ENCODE data around the gene PCSK7.

The PCSK7 gene

DNA sequence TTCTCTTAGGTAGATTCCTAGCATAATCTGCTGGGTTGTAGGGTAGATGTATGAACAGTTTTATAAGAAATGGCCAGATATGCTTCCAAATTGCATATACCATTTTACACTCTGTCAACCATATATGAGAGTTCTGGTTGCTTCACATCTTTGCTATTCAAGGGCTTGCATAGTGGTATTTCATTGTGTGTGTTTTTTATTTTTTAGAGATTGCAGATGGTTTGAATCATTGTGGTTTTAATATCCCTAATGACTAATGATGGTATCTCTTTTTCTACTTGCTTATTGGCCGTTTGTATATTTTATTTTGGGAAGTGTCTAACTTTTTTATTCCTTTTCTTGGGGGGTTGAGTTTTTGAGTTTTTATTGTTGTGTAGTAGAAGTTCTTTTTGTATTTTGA is 27.5 kb upstream of the PCSK7 start:
- no peaks in the 10 kb centered on the region for H3K27me3 ChIP-seq (ENCODE audit: control insufficient read depth in 2 of 2, insufficient read depth in 2 of 2, low read length in 2 of 2)
- H3K4me3 ChIP-seq (ENCODE audit: low read length in 2 of 2), result no peak overlapping the region
- peaks cover 5 to 7% of the 10 kb centered on the region in 2 donors for H3K36me3 ChIP-seq (ENCODE audit: control insufficient read depth in 2 of 2, insufficient read depth in 2 of 2, low read length in 2 of 2)
- no peaks in the 10 kb centered on the region for H3K9me3 ChIP-seq (ENCODE audit: control insufficient read depth in 2 of 2, low read length in 2 of 2)
- no peak overlapping the region for H3K9ac ChIP-seq (ENCODE audit: low read depth in 1 of 2, low read length in 2 of 2)
- no peaks in the 10 kb centered on the region for H3K4me1 ChIP-seq (ENCODE audit: control insufficient read depth in 2 of 2, insufficient read depth in 2 of 2, low read length in 2 of 2)
- H3K27ac ChIP-seq (ENCODE audit: low read depth in 2 of 2, low read length in 2 of 2), result no peak overlapping the region

DNA sequence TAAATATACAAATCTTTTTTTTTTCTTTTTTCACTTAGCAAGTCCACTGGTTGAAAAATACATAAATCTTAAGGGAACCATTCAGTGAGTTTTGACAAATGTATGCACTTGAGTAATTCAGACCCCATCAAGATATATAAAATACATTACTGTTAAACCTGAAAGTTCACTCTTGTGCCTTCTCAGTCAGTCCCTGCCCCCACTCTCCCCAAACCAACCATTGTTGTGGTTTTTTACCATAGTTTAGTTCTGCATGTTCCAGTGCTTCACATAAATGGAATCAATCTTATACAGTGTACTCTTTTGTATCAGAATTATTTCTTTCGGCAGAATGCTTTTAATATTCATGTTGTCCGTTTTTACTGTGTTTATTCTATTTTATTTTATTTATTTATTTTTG is 26.7 kb upstream of the PCSK7 start:
- Histone ChIP-seq H3K9ac (ENCODE audit: low read depth in 1 of 2, low read length in 2 of 2) (no peak overlapping the region), H3K27me3 (ENCODE audit: control insufficient read depth in 2 of 2, insufficient read depth in 2 of 2, low read length in 2 of 2) (no peaks in the 10 kb centered on the region), H3K9me3 (ENCODE audit: control insufficient read depth in 2 of 2, low read length in 2 of 2) (no peaks in the 10 kb centered on the region), H3K36me3 (ENCODE audit: control insufficient read depth in 2 of 2, insufficient read depth in 2 of 2, low read length in 2 of 2) (peaks cover 5 to 7% of the 10 kb centered on the region in 2 donors), H3K4me1 (ENCODE audit: control insufficient read depth in 2 of 2, insufficient read depth in 2 of 2, low read length in 2 of 2) (no peaks in the 10 kb centered on the region), H3K4me3 (ENCODE audit: low read length in 2 of 2) (no peak overlapping the region), H3K27ac (ENCODE audit: low read depth in 2 of 2, low read length in 2 of 2) (no peak overlapping the region)

DNA sequence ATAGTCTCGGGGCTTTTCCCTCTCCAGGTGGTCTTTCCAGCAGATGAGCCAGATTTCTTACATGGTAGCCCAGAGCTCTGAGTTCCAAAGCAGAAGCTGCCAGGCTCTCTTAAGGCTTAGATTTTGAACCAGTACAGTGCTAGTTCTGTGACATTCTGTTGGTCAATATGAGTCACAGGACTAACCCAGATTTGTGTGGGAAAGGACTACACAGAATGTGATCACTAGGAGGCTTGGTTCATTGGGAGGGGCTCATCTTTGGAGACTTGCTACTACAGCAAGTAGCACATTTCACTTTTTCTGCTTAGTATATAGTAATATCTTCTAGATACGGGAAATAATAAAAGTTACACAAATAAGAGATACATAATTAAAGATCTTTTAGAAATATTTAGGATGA is 24.7 kb upstream of the PCSK7 start:
- Histone ChIP-seq H3K36me3 (ENCODE audit: control insufficient read depth in 2 of 2, insufficient read depth in 2 of 2, low read length in 2 of 2) (peaks cover 5 to 7% of the 10 kb centered on the region in 2 donors), H3K9ac (ENCODE audit: low read depth in 1 of 2, low read length in 2 of 2) (no peak overlapping the region), H3K27ac (ENCODE audit: low read depth in 2 of 2, low read length in 2 of 2) (no peak overlapping the region), H3K9me3 (ENCODE audit: control insufficient read depth in 2 of 2, low read length in 2 of 2) (no peaks in the 10 kb centered on the region), H3K27me3 (ENCODE audit: control insufficient read depth in 2 of 2, insufficient read depth in 2 of 2, low read length in 2 of 2) (no peaks in the 10 kb centered on the region), H3K4me1 (ENCODE audit: control insufficient read depth in 2 of 2, insufficient read depth in 2 of 2, low read length in 2 of 2) (no peaks in the 10 kb centered on the region), H3K4me3 (ENCODE audit: low read length in 2 of 2) (no peak overlapping the region)

DNA sequence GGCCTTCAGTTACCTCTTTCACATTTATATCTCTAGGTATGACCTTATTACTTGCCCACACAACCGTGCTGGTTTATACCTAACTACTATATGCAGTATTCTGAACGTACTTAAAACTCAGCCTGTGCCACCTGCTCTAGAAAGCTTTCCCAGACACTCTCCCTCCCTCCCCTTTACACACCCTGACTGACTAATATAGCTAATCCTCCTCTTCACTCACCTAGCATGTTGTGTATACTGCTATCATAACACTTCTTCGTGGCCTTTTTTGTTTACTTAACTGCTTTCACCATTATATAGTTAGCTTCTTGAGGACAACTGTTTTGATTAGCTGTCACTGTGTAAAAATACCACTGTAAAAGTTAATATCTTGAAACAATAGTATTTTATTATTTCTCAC is 24.1 kb upstream of the PCSK7 start:
- no peaks in the 10 kb centered on the region for H3K27me3 ChIP-seq (ENCODE audit: control insufficient read depth in 2 of 2, insufficient read depth in 2 of 2, low read length in 2 of 2)
- no peaks in the 10 kb centered on the region for H3K4me1 ChIP-seq (ENCODE audit: control insufficient read depth in 2 of 2, insufficient read depth in 2 of 2, low read length in 2 of 2)
- H3K9ac ChIP-seq (ENCODE audit: low read depth in 1 of 2, low read length in 2 of 2), result no peak overlapping the region
- H3K36me3 ChIP-seq (ENCODE audit: control insufficient read depth in 2 of 2, insufficient read depth in 2 of 2, low read length in 2 of 2), result peaks cover 5 to 7% of the 10 kb centered on the region in 2 donors
- H3K9me3 ChIP-seq (ENCODE audit: control insufficient read depth in 2 of 2, low read length in 2 of 2), result no peaks in the 10 kb centered on the region
- H3K27ac ChIP-seq (ENCODE audit: low read depth in 2 of 2, low read length in 2 of 2), result no peak overlapping the region
- no peak overlapping the region for H3K4me3 ChIP-seq (ENCODE audit: low read length in 2 of 2)

DNA sequence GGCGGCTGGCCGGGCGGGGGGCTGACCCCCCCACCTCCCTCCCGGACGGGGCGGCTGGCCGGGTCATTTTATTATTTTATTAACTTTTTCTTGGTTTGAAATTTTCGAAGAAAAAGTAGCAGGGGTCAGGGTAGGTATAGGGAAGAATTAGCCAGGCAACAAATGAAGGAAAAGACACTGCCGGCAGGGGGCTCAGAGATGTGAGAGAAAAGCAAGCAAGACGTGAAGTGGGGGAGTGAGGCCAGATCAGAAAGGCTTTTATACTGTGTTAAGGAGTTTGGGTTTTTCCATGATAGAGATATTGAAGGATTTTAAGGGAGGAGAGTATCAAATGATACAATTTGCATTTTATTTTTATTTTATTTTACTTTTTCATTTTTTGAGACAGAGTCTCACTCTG is 19.6 kb upstream of the PCSK7 start:
- Histone ChIP-seq H3K9ac (ENCODE audit: low read depth in 1 of 2, low read length in 2 of 2) (no peak overlapping the region), H3K36me3 (ENCODE audit: control insufficient read depth in 2 of 2, insufficient read depth in 2 of 2, low read length in 2 of 2) (peaks cover 9 to 29% of the 10 kb centered on the region in 2 donors), H3K4me1 (ENCODE audit: control insufficient read depth in 2 of 2, insufficient read depth in 2 of 2, low read length in 2 of 2) (no peaks in the 10 kb centered on the region), H3K9me3 (ENCODE audit: control insufficient read depth in 2 of 2, low read length in 2 of 2) (no peaks in the 10 kb centered on the region), H3K27ac (ENCODE audit: low read depth in 2 of 2, low read length in 2 of 2) (no peak overlapping the region), H3K27me3 (ENCODE audit: control insufficient read depth in 2 of 2, insufficient read depth in 2 of 2, low read length in 2 of 2) (no peaks in the 10 kb centered on the region), H3K4me3 (ENCODE audit: low read length in 2 of 2) (no peak overlapping the region)

DNA sequence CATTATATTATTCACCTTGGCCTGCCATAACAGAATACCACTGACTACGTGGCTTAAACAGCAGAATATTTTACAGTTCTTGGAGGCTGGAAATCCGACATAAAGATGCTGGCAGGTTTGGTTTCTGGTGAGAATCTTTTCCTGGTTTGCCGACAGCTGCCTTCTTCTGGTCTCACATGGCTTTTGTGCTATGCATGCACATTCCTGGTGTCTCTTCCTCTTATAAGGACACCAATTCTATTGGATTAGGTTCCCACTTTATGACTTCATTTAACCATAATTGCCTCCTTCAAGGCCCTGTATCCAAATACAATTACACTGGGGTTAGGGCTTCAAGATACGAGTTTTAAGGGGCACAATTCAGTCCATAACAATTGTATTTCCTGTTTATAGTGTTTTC is 17.7 kb upstream of the PCSK7 start:
- no peak overlapping the region for H3K4me3 ChIP-seq (ENCODE audit: low read length in 2 of 2)
- peaks cover 11 to 31% of the 10 kb centered on the region in 2 donors for H3K36me3 ChIP-seq (ENCODE audit: control insufficient read depth in 2 of 2, insufficient read depth in 2 of 2, low read length in 2 of 2)

DNA sequence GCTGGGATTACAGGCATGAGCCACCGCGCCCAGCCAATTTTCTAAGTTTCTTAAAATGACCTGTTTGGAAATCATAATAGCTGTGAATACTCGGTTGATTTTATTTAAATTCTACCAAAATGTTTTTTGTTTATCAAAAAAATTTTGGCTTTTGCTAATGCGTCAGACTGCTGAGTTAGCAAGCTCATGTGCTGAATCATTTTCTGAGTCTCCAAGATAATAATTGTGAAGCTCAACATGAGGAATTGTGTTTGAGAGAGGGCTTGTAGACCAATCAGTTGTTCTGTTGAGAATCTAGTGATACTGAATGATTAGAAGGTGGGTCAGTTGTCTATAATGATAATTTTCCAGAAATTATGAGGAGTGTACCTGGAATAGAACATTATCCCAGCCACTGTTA is 16.5 kb upstream of the PCSK7 start:
- Histone ChIP-seq H3K36me3 (ENCODE audit: control insufficient read depth in 2 of 2, insufficient read depth in 2 of 2, low read length in 2 of 2) (peaks cover 20 to 41% of the 10 kb centered on the region in 2 donors), H3K4me1 (ENCODE audit: control insufficient read depth in 2 of 2, insufficient read depth in 2 of 2, low read length in 2 of 2) (no peaks in the 10 kb centered on the region), H3K4me3 (ENCODE audit: low read length in 2 of 2) (no peak overlapping the region), H3K27ac (ENCODE audit: low read depth in 2 of 2, low read length in 2 of 2) (no peak overlapping the region), H3K27me3 (ENCODE audit: control insufficient read depth in 2 of 2, insufficient read depth in 2 of 2, low read length in 2 of 2) (no peaks in the 10 kb centered on the region), H3K9me3 (ENCODE audit: control insufficient read depth in 2 of 2, low read length in 2 of 2) (no peaks in the 10 kb centered on the region), H3K9ac (ENCODE audit: low read depth in 1 of 2, low read length in 2 of 2) (no peak overlapping the region)

More for the DNA sequence above, 17.7 kb upstream of the PCSK7 start:
- H3K27ac ChIP-seq (ENCODE audit: low read depth in 2 of 2, low read length in 2 of 2), result no peak overlapping the region
- no peaks in the 10 kb centered on the region for H3K9me3 ChIP-seq (ENCODE audit: control insufficient read depth in 2 of 2, low read length in 2 of 2)
- no peaks in the 10 kb centered on the region for H3K27me3 ChIP-seq (ENCODE audit: control insufficient read depth in 2 of 2, insufficient read depth in 2 of 2, low read length in 2 of 2)
- H3K9ac ChIP-seq (ENCODE audit: low read depth in 1 of 2, low read length in 2 of 2), result no peak overlapping the region
- H3K4me1 ChIP-seq (ENCODE audit: control insufficient read depth in 2 of 2, insufficient read depth in 2 of 2, low read length in 2 of 2), result no peaks in the 10 kb centered on the region

DNA sequence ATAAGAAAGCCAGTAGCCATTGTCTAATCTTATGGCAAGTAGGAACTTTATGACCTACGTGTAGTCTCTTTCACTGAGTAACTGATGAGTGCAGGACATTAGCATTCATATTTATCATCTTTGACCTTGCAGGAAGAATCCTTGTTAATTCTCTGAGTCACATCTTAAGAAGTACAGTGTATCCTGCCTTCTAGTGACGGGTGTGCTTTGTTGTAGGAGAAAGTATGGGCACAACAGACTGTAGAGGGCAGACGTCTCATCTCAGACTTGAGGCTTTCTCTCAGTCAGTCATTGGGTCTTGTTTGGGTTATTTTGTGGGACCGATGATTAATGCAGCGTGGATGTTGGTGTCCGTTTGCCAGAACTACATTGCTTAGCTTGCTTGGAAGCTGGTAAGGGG is 7.4 kb upstream of the PCSK7 start:
- Histone ChIP-seq H3K27ac (ENCODE audit: low read depth in 2 of 2, low read length in 2 of 2) (no peak overlapping the region), H3K9ac (ENCODE audit: low read depth in 1 of 2, low read length in 2 of 2) (no peak overlapping the region), H3K36me3 (ENCODE audit: control insufficient read depth in 2 of 2, insufficient read depth in 2 of 2, low read length in 2 of 2) (peaks cover 21 to 31% of the 10 kb centered on the region in 2 donors), H3K4me3 (ENCODE audit: low read length in 2 of 2) (no peak overlapping the region), H3K4me1 (ENCODE audit: control insufficient read depth in 2 of 2, insufficient read depth in 2 of 2, low read length in 2 of 2) (no peaks in the 10 kb centered on the region), H3K27me3 (ENCODE audit: control insufficient read depth in 2 of 2, insufficient read depth in 2 of 2, low read length in 2 of 2) (no peaks in the 10 kb centered on the region), H3K9me3 (ENCODE audit: control insufficient read depth in 2 of 2, low read length in 2 of 2) (no peaks in the 10 kb centered on the region)

DNA sequence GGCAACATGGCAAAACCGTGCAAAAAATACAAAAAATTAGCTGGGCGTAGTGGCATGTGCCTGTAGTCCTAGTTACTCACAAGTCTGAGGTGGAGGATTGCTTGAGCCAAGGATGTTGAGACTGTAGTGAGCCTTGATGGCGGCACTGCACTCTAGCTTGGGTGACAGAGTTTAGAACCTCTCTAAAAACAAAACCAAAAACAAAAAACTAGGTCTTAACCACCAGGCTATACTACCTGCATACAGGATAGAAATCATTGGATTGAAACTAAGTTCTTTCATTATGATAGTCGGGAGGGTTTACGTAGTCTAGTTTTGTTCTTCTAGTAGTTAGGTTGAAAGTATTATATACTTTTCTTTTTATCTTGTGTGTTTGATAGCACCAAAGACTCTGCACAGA is 6.3 kb upstream of the PCSK7 start:
- Histone ChIP-seq H3K9ac (ENCODE audit: low read depth in 1 of 2, low read length in 2 of 2) (no peak overlapping the region), H3K4me3 (ENCODE audit: low read length in 2 of 2) (no peak overlapping the region), H3K27ac (ENCODE audit: low read depth in 2 of 2, low read length in 2 of 2) (no peak overlapping the region), H3K9me3 (ENCODE audit: control insufficient read depth in 2 of 2, low read length in 2 of 2) (no peaks in the 10 kb centered on the region), H3K36me3 (ENCODE audit: control insufficient read depth in 2 of 2, insufficient read depth in 2 of 2, low read length in 2 of 2) (peaks cover 13 to 23% of the 10 kb centered on the region in 2 donors), H3K27me3 (ENCODE audit: control insufficient read depth in 2 of 2, insufficient read depth in 2 of 2, low read length in 2 of 2) (no peaks in the 10 kb centered on the region), H3K4me1 (ENCODE audit: control insufficient read depth in 2 of 2, insufficient read depth in 2 of 2, low read length in 2 of 2) (peaks cover under 1 to 1% of the 10 kb centered on the region in 2 donors)

DNA sequence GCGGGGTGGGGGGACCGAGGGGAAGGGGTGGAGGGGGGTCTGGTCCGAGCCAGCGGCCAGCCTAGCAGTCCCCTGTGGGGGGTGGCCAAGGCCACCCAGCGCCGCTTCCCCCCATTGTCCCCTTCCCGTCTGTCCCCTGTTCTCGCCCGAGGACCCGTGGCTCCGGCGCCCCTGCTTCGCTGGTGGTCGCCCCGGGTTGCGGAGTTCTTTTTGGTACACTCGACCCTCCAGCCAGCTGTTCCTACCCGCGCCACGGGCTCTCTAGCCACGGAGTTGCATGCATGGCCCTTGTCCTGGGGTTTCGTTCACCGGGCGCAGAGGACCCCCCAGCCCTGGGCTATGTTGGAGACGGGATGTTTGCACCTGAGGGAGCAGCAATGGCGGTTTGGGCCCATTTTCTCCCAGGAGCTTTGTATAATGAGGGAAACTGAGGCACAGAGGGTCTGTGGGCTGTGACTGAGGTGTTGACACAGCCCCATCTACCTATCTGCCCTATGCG is 1.1 kb upstream of the PCSK7 start:
- peak overlapping the region; percentile 81 to 87 for H3K4me3 ChIP-seq (ENCODE audit: low read length in 2 of 2)
- peaks cover 21 to 24% of the 10 kb centered on the region in 2 donors for H3K36me3 ChIP-seq (ENCODE audit: control insufficient read depth in 2 of 2, insufficient read depth in 2 of 2, low read length in 2 of 2)
- H3K9me3 ChIP-seq (ENCODE audit: control insufficient read depth in 2 of 2, low read length in 2 of 2), result no peaks in the 10 kb centered on the region
- no peaks in the 10 kb centered on the region for H3K27me3 ChIP-seq (ENCODE audit: control insufficient read depth in 2 of 2, insufficient read depth in 2 of 2, low read length in 2 of 2)
- peak overlapping the region; percentile 74 to 79 for H3K9ac ChIP-seq (ENCODE audit: low read depth in 1 of 2, low read length in 2 of 2)
- H3K27ac ChIP-seq (ENCODE audit: low read depth in 2 of 2, low read length in 2 of 2), result peak overlapping the region; percentile 49 to 93
- H3K4me1 ChIP-seq (ENCODE audit: control insufficient read depth in 2 of 2, insufficient read depth in 2 of 2, low read length in 2 of 2), result peaks cover 17 to 19% of the 10 kb centered on the region in 2 donors

Measured in mucosa of rectum (tissue), 2 donors.